HG03565 (cell line): ENCODE data around the gene CHTOP.
"Not testable (repeated sequence)": the region's sequence is repeated elsewhere in the genome, so short reads cannot be mapped to it uniquely, and the experiment has no call there.

Source experiments
- ATAC-seq: cut with Tn5 transposase; IDR thresholded peaks from one replicate; pipeline ENCODE4 v1.9.1; 2021; ENCODE audit warnings: mild to moderate bottlenecking, moderate library complexity; ENCODE audit not compliant: unreplicated experiment

Gene CHTOP, protein sequence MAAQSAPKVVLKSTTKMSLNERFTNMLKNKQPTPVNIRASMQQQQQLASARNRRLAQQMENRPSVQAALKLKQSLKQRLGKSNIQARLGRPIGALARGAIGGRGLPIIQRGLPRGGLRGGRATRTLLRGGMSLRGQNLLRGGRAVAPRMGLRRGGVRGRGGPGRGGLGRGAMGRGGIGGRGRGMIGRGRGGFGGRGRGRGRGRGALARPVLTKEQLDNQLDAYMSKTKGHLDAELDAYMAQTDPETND

DNA sequence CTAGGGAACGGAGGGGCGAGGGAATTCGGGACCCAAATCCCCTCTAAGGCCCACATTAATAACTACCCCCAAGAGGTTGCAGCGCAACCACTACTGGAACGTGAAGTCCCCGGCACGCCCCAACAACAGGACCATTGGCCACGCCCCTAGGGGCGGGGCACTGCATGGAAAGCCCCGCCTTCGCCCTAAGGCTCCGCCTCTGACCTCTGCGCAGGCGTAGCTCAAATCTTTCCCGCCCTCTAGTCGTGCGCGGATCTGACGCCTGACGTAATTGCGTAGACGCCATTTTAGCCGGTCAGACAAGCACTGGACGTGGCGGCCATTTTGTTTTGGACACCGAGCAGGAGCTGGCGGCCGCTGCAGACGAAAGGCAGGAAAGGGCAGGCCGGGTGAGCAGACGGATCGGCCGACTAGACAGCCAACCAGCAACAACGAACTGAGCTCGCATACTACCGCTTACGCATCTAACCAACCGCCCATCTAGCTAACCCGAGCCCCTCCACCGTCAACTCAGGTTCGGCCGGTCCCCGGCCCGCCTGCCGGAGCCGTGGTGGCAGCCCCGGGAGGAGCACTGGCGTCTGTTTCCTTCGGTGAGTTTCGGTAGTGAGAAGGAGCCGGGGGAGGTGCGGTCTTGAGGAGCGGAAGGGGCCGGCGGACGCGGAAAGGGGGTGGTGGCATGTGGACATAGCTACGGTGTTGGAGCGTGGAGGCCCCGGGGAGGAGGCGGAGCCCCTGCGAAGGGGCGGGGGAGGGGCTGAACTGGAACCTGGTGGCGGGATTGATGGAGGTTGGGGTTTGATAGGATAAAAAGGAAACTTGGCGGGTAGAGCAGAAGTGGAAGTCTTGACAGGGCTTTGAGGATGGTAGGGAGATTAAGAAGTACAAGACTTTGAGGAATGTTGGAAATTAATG, at the start of gene CHTOP:
TSS of gene CHTOP (plus strand) at position 313 of the 912 bp plus-strand sequence. CDS start 2,523 bp downstream, outside the sequence.
- ATAC-seq = peak; percentile 95

DNA sequence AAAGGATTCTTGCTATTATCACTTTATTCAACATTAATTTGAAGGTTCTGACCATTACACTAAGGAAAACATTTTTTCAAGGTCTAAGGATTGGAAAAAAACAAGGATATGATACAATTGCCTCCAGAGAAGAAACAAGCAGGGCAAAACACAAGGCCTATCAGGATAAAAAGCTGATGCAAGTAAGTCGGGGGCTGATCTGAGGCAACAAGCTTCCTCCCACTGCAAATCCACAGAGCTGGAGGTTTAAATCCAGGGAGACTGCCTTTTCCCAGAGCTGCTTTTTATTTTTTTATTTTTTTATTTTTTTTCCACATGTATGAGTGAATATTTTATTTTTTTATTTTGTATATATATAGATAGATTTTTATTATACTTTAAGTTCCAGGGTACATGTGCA, 48.9 kb upstream of the CHTOP start:
- ATAC-seq = no peak

DNA sequence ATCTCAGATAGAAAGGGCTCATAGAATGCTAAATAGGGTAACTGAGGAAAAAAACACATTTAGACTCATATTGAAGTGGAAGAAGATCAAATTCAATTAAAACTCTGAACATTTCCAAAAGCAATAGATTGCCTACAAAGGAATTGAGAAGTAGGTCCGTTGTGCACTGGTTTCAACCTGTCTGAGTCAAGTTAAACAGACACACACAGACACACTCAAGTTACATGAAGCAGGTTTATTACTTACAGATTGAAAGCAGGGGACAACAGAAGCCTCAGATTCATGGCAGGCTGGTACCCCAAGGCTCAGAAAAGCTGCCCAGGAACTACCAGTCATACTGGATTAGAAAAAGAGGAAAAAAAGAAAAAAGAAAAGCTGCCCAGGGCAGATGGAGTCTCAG, 47.5 kb upstream of the CHTOP start:
- ATAC-seq = no peak

DNA sequence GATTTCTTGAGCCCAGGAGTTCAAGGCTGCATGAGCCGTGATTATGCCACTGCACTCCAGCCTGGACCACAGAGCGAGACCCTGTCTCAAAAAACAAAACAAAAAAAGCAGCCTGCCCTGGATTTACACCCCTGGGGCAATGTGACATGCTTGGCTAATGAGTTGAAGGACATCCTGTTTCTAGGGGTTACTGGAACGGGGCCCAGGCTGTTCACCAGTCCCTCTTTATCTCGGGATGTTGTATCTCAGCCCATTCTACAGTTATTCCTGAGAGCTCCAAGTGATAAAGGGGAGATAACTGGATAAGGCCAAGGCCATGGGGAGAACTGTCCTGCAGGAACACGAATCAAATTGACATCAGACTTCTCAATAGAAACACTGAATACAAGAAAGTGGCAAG, 46.6 kb upstream of the CHTOP start:
- no peak for ATAC-seq

DNA sequence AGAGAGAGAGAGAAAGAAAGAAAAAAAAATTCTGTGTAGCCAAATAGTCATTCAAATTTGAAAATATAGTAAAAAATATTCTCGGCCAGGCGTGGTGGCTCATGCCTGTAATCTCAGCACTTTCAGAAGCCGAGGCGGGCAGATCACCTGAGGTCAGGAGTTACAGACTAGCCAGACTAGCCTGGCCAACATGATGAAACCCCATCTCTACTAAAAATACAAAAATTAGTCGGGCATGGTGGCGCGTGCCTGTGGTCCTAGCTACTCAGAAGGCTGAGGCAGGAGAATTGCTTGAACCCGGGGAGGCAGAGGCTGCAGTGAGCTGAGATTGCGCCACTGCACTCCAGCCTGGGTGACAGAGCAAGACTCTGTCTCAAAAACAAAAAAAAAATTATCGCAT, 45.8 kb upstream of the CHTOP start:
- ATAC-seq = not testable (repeated sequence)

DNA sequence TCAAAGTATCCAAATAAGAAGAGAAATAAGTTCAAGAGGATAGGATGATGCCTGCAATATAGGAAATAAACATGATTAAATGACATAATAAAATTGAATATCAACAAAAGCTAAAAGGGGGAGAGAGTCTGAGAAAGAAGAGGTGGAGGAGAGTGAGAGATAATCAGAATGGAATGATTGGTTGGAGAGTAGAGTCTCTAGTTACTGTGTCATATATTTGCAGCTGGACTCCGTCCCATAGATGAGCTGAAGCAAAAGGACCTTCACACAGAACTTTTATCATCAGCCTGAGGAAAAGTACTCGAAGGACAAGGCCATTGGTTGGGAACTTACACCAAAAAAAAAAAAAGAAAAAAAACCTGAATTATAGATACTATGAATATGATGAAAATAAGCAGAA, 45.4 kb upstream of the CHTOP start:
- ATAC-seq = no peak

DNA sequence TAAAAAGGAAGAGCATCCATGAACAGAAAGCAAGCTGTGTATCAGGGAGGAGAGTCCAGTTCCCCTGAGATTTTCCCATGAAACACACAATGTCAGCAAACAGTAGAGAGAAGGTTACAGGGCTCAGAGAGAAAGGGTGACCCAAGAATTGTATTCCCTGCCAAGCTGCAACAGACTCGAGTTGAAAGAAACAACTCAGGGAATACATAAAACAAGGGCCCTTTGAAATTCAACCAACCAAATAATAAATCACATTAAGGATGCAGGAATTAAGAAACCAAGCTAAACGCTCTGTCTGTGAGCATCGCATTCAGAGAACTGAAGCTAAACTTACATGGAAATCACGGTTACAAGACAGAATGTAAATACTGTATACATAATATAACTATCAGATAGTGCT, 41.1 kb upstream of the CHTOP start:
- no peak for ATAC-seq

DNA sequence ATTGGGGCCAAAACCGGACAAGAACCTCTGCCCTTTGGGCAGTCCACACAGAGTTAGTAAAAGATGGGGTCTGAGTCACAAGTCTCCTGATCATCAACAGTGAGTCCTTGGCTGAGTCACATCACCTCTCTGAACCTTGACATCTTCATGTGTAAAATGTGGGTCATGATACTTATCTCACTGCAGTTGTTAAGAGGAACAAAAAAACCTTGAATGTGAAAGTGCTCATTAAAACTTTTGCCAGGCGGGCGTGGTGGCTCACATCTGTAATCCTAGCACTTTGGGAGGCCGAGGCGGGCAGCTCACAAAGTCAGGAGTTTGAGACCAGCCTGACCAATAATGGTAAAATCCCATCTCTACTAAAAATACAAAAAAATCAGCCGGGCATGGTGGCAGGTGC, 36.7 kb upstream of the CHTOP start:
- no peak for ATAC-seq

DNA sequence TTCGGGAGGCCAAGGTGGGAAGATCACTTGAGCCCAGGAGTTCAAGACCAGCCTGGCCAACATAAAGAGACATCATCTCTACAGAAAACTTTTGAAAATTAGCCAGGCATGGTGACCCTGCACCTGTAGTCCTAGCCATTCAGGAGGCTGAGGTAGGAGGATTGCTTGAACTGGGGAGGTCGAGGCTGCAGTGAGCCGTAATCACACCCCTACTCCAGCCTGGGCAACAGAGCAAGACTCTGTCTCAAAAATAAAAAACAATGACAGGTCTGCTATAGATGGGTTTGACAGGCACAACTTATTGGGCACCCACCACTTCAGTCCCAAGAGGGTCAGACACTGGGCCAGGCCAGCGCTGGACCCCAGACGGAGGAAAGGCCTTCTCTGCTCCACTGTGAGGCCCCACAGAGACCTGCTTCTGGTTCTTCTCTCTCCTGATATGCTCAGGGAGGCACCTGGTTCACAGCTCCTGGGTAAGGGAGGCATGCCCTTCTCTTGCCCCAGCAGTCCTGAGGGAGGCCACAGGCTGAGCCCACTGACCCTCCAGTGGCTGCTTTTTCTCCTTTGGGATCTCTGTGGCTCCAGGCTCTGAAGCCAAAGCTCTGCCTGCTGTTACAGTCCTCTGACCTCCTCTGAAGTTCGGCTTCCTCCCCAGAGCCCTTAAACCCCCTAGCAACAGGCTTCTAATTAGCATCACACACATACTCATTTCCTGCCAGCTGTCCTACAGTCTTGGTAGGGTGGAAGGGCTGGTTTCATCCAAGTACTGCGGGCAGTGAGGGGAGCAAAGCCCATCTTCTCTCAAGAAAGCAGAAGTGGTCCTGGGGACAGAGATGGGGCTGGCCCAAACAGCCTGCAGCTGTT, 35.3 kb upstream of the CHTOP start:
- peak; percentile 88 for ATAC-seq

DNA sequence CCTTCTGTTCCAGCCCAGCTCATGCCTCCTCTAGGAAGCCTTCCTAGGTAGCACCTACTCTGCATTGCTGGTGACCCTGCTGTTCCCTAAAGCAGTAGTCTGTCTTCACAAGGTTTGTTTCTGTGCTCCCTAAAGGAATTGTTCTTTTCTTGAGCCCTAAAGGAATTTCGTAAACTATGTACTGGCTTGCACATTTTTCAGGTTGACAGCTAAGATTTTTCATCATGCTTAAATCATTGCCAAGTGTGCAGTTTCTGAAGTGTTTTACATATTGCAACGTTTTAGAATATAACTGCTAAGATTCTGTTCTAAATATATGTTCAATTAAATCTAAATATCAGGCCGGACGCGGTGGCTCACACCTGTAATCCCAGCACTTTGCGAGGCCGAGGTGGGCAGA, 34.0 kb upstream of the CHTOP start:
- ATAC-seq = no peak

DNA sequence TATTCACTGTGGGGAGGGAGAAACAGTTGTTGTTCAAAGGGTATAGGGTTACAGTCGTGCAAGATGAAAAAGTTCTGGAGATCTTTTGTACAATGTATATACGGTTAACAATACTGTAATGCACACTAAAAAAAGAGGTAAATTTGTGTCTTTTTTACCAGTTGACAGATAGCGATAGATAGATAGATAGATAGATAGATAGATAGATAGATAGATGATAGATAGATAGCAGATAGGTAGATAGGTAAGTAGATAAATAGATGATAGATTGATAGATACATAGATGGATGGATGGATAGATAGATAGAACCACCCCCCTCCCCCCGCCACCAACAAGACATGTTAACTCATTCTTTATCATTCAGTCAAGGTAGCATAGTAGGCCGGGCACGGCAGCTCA, 31.1 kb upstream of the CHTOP start:
- ATAC-seq = no peak

DNA sequence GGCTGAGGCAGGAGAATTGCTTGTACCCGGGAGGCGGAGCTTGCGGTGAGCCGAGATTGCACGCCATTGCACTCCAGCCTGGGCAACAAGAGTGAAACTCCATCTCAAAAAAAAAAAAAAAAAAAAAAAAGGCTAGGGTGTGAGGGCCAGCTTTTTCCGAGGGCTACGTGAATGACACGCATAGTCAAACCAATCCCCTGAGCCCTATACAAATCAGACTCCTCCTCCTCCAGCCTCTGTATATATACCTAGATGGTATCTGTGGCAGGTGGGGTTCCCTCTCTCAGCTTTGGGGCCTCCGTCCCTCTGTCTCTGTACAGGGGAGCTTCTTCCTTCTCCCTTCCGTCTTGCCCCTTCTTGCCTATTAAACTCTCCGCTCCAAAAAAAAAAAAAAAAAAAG, 27.7 kb upstream of the CHTOP start:
- ATAC-seq = no peak

DNA sequence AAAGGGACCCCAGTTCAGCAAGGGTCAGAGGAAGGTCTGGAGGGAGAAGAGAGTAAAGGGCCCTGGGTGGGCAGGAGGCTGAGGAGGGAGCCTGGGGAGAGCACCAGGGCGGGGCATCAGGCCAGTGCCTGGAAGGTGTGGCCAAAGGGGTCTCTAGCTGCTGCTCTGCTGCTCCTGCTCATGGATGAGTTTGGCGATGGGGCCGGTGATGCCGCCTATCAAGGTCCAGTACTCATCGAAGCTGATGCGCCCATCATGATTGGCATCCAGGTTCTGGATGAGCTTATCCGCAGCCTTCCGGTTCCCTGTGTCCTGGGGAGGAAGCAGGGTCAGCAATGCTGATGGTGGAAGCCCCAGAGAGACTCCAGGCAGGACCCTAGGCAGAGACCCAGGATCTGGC, 26.5 kb upstream of the CHTOP start:
- ATAC-seq = no peak

DNA sequence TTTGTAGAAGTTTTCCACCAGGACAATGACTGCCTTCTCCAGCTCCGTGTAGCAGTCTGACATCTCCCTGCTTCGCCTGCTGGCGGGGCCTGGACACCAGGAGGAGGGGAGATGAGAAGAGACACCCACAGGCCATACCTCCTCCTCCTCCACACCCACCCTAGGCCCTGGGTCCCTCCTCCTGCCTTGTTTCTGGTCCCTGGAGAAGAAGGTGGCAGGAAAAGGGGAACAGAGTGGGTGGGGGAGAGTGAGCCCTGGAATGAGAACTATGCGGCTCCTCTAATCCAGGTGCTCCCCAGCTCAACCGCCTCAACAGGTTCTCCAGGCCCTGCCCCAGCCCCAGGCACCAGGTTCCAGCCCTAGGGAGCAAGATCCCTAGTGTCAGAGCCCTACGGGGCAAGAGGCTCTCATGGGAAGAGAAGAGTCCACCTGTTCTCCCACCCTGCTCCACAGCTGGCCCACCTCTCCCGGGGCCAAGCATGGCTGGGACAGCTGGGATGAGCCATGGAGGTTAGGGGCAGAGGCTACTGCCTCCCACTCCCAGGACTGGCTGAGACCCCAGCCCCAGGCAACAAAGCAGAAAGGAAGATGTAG, 25.7 kb upstream of the CHTOP start:
- no peak for ATAC-seq

DNA sequence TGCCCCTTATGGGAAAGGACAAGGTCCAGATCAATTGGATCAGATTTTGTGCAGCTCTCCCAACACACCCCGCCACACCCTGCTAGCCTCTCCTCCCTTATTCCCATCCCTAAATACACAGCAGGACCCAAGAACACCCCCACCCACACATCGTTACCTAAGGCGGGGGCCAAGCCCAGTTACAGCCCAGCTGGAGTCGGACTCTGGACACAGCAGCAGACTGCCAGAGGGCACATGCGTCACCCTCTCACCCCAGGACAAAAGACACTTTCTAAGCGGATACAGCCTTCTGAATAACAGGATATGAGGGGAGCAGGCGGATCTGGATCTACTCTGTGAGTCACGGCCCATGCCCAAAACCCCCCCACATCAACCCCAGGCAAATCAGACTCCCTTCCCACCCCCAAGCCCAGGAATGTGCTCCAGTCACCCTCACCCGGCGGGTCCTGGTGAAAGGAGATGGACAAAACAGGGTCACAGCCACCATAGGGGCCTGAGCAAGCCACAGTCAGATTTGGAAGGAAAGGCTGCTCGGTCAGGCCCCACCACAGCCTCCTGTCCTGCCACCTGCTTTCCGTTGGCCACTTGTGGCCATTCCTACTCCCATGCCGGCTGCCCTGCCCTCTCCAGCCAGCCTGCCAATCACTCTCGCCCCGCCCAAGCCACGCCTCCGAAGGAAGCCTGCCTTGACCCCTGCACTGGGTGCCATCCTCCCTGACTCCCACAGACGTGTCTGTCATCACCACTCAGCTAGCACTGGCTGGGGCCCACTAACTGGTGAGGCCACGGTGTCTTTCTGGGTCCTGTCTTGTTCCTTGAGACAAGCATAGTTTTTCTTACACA, 24.9 kb upstream of the CHTOP start:
- ATAC-seq = no peak

DNA sequence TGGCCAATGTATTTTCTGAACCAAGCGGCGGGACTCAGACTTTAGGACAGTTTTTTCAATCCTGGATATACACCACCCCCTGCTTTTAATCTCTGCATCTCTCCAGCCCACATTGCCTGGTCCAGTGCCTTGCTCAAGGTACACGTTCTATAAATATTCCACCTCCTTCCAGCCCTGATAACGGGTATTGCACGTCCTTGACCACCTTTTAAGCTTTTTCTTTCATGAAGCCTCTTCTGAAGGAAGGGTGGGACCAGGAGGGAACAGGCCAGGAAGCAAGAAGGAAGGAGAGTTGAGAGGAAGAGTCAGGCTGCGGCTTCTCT, 24.3 kb upstream of the CHTOP start:
- ATAC-seq = no peak

DNA sequence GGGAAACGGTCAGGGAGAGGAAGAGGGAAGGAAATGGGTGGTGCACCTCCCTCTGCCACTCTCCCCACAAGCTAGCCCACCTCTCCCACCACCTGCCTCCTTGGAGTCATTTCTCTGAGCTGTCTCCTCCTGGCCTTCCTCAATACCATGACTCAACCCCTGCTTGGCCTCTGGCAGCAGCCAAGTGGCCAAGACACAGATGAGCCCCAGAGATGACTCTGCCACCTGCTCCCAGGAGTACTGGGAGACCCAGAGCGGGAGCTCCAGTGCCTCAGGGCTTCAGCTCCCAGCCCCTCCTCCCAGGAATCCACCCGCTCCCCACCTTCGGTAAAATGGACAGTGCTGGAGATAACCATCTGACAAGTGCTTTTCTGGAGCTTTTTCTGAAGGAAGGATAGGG, 23.5 kb upstream of the CHTOP start:
- ATAC-seq = no peak

DNA sequence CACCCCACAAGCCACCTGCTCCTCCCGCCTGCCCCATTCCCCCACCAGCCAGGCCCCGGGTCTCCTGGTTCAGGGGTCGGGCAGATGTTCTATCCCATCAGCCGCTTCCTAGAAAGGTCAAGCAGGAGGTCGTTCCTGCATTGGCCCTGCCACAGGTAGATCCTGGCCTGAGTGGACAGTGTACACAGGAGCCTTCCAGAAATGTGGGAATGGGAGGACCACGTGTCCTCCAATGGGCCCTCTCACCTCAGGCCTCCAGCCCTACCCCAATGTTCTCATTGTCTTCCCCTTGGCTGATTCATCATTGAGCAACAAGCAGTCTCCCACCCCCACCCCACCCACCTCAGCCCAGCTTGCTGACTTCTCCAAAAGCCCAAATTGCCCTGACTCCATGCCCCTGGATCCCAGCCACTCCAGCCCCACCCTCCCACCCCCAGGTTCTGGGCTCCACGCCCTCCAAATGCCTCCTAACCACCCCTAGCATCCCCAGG, 23.0 kb upstream of the CHTOP start:
- no peak for ATAC-seq

DNA sequence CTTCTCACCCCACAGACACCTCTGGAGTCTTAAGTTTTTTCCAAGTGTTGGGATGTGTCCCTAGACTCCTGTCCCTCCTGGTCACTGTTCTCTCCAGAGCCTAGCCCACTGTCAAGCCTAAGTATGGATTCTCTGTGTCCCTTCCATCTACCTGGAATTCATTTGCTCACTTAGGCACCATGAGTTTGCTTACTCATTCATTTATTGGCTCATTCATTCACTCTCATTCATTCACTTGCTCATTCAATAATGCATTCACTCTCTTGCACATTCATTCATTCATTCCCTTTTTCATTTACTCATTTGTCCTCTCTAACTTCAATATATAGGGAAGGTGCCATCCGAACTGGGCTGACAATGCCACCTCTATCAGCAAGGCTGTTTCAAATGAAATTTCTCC, 22.5 kb upstream of the CHTOP start:
- no peak for ATAC-seq

DNA sequence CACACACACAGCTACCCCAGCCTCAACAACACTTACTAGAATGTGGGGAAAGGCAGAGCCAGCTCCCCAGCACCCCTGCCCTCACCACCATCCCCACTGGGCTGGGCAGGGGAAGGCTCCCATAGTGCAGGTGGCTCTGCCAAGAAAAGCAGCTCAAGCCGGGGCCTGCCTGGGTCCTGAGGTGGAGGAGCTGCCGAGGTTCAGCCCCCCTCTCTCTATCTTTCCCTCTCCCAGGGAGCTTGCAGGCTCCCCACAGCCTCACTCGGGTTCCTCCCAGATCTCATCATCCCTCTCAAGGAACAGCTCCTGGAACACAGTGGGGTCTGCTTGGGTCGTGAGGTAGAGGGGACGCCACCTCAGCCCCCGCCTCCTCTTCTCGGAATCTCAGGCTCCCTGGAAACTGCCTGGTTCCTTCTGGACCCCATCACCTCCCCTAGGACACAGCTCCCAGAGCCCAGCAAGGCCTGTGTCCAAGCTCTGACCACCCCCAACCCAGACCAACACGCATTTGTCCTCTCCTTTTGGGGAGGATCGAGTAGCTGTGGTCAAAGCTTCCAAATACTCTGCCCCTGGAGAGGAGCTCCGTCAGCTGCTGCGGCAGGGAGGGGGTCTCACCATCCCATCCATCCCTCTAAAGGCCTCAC, 21.6 kb upstream of the CHTOP start:
- no peak for ATAC-seq
